Neural progenitor cell (in vitro differentiated cells): ENCODE measurements around the gene ZNF423. TPM values are rescaled to one million over a fixed set of nuclear protein-coding genes. Genes with fewer than 3 reads are reported as not detected.

Source experiments
- DNase-seq: peaks from one replicate; pipeline ENCODE4 v3.0.0-alpha.2; 2016; ENCODE audit warnings: low spot score
- H2AFZ ChIP-seq: fragments of 200-600 bp; sonication (generic); replicated peaks from 2 replicates; pipeline ENCODE4 v1.6.1; 2016; ENCODE audit warnings: antibody characterized with exemption
- H3F3A ChIP-seq: fragments of 200-600 bp; sonication (generic); 2 replicates; pipeline ENCODE4 v1.6.1; 2016; ENCODE audit warnings: antibody characterized with exemption, low read depth
- H3K27ac ChIP-seq: fragments of 200-600 bp; sonication (generic); 2 replicates; pipeline ENCODE4 v1.5.1; 2016; ENCODE audit warnings: mild to moderate bottlenecking
- H3K27me3 ChIP-seq: fragments of 200-600 bp; sonication (generic); 2 replicates; pipeline ENCODE4 v1.6.1; 2016; ENCODE audit warnings: mild to moderate bottlenecking, moderate library complexity
- H3K36me3 ChIP-seq: fragments of 200-600 bp; sonication (generic); 2 replicates; pipeline ENCODE4 v1.5.1; 2016
- H3K4me1 ChIP-seq: fragments of 200-600 bp; sonication (generic); 2 replicates; pipeline ENCODE4 v1.6.1; 2016; ENCODE audit warnings: mixed run types
- H3K4me2 ChIP-seq: fragments of 200-600 bp; sonication (generic); 2 replicates; pipeline ENCODE4 v1.6.1; 2016
- H3K4me3 ChIP-seq: fragments of 200-600 bp; sonication (generic); 2 replicates; pipeline ENCODE4 v1.5.1; 2016
- H3K79me2 ChIP-seq: fragments of 200-600 bp; sonication (generic); 2 replicates; pipeline ENCODE4 v1.6.1; 2016; ENCODE audit warnings: low read depth
- H3K9ac ChIP-seq: fragments of 200-600 bp; sonication (generic); 2 replicates; pipeline ENCODE4 v1.6.1; 2016
- H3K9me3 ChIP-seq: fragments of 200-600 bp; sonication (generic); 2 replicates; pipeline ENCODE4 v1.5.1; 2016; ENCODE audit warnings: low read depth
- H4K20me1 ChIP-seq: fragments of 200-600 bp; sonication (generic); 2 replicates; pipeline ENCODE4 v1.6.1; 2016; ENCODE audit warnings: low read depth
- H3K27ac Mint-ChIP-seq: 3 replicates; pipeline ENCODE4 v1.8.0; 2021; ENCODE audit warnings: mixed read lengths
- H3K27me3 Mint-ChIP-seq: 2 replicates; pipeline ENCODE4 v1.8.0; 2022; ENCODE audit warnings: low read depth, mild to moderate bottlenecking, inconsistent platforms, moderate library complexity, mixed read lengths; ENCODE audit not compliant: insufficient read depth
- H3K36me3 Mint-ChIP-seq: 3 replicates; pipeline ENCODE4 v1.8.0; 2021; ENCODE audit warnings: mixed read lengths
- H3K4me1 Mint-ChIP-seq: 3 replicates; pipeline ENCODE4 v1.8.0; 2021; ENCODE audit warnings: mixed read lengths
- H3K4me3 Mint-ChIP-seq: 3 replicates; pipeline ENCODE4 v1.8.0; 2021; ENCODE audit warnings: mild to moderate bottlenecking, moderate library complexity, mixed read lengths
- H3K9me3 Mint-ChIP-seq: 3 replicates; pipeline ENCODE4 v1.8.0; 2020; ENCODE audit warnings: mixed read lengths
- CTCF ChIP-seq: fragments of 200-600 bp; sonication (generic); IDR thresholded peaks from 2 replicates; pipeline ENCODE4 v1.5.1; 2017; ENCODE audit warnings: antibody characterized with exemption, mild to moderate bottlenecking
- EZH2 ChIP-seq: fragments of 200-600 bp; sonication (generic); IDR thresholded peaks from 2 replicates; pipeline ENCODE4 v1.6.1; 2017; ENCODE audit warnings: antibody characterized with exemption, mild to moderate bottlenecking, moderate library complexity
- EZH2phosphoT487 ChIP-seq: fragments of 200-600 bp; sonication (generic); IDR thresholded peaks from 2 replicates; pipeline ENCODE4 v1.6.1; 2017; ENCODE audit warnings: antibody characterized with exemption
- total RNA-seq: library from RNA; depleted of rRNA; stranded (reverse); fragments of >200 nt; gene quantifications from 2 replicates; pipeline ENCODE4 v1.2.3, GENCODE V29; 2015; ENCODE audit warnings: low replicate concordance

The ZNF423 gene
- total RNA-seq, 1 donor from 2014 or later: 21.9 TPM

GRCh38 chr16:49622421-49623402 lies 233.2 kb downstream of the ZNF423 start:
- Histone ChIP-seq H3K36me3 (no peaks in the 10 kb centered on the region), H3K9ac (no peak overlapping the region), H4K20me1 (peaks cover 24% of the 10 kb centered on the region), H3K79me2 (no peaks in the 10 kb centered on the region), H3K9me3 (no peaks in the 10 kb centered on the region), H3K27ac (no peak overlapping the region), H3K27me3 (no peaks in the 10 kb centered on the region), H3K4me3 (no peak overlapping the region), H2AFZ (no peak overlapping the region), H3K4me1 (no peaks in the 10 kb centered on the region), H3K4me2 (no peak overlapping the region), H3F3A (no peaks in the 10 kb centered on the region)
- H3K4me1 Mint-ChIP-seq: peaks cover 28% of the 10 kb centered on the region
- TF ChIP-seq EZH2 (no peak), EZH2phosphoT487 (no peak), CTCF (no peak)
- no peak for DNase-seq
- H3K27ac Mint-ChIP-seq: peak overlapping the region; percentile 19
- no peak overlapping the region for H3K4me3 Mint-ChIP-seq
- no peaks in the 10 kb centered on the region for H3K9me3 Mint-ChIP-seq
- peaks cover 10% of the 10 kb centered on the region for H3K27me3 Mint-ChIP-seq
- H3K36me3 Mint-ChIP-seq: peaks cover 7% of the 10 kb centered on the region

GRCh38 chr16:49622084-49622390 lies 233.9 kb downstream of the ZNF423 start:
- no peak overlapping the region for H3K27ac ChIP-seq
- H3K27me3 ChIP-seq: no peaks in the 10 kb centered on the region
- no peaks in the 10 kb centered on the region for H3K79me2 ChIP-seq
- TF ChIP-seq EZH2: no peak
- no peak for TF ChIP-seq CTCF
- TF ChIP-seq EZH2phosphoT487: no peak
- Mint-ChIP-seq H3K36me3 (peaks cover 7% of the 10 kb centered on the region), H3K9me3 (no peaks in the 10 kb centered on the region), H3K27me3 (peaks cover 10% of the 10 kb centered on the region), H3K4me1 (peaks cover 28% of the 10 kb centered on the region), H3K4me3 (no peak overlapping the region), H3K27ac (peak overlapping the region; percentile 70)
- H3K36me3 ChIP-seq: no peaks in the 10 kb centered on the region
- H3K9me3 ChIP-seq: no peaks in the 10 kb centered on the region
- no peaks in the 10 kb centered on the region for H3K4me1 ChIP-seq
- no peak overlapping the region for H2AFZ ChIP-seq
- no peak overlapping the region for H3K9ac ChIP-seq
- no peak for DNase-seq
- H3K4me2 ChIP-seq: no peak overlapping the region
- no peak overlapping the region for H3K4me3 ChIP-seq
- no peaks in the 10 kb centered on the region for H3F3A ChIP-seq
- peaks cover 27% of the 10 kb centered on the region for H4K20me1 ChIP-seq

- Mint-ChIP-seq H3K4me1 (peaks cover 28% of the 10 kb centered on the region), H3K27me3 (peaks cover 10% of the 10 kb centered on the region), H3K4me3 (no peak overlapping the region), H3K36me3 (peaks cover 7% of the 10 kb centered on the region), H3K27ac (peak overlapping the region; percentile 70), H3K9me3 (no peaks in the 10 kb centered on the region)
- no peak for DNase-seq
- Histone ChIP-seq H3K79me2 (no peaks in the 10 kb centered on the region), H3K9ac (no peak overlapping the region), H3K27me3 (no peaks in the 10 kb centered on the region), H3K4me3 (no peak overlapping the region), H3K36me3 (no peaks in the 10 kb centered on the region), H3K4me1 (no peaks in the 10 kb centered on the region), H3F3A (no peaks in the 10 kb centered on the region), H4K20me1 (peaks cover 27% of the 10 kb centered on the region), H3K27ac (no peak overlapping the region), H3K4me2 (no peak overlapping the region), H3K9me3 (no peaks in the 10 kb centered on the region), H2AFZ (no peak overlapping the region)
- TF ChIP-seq EZH2phosphoT487 (no peak), CTCF (no peak), EZH2 (no peak)
Measured at GRCh38 chr16:49621241-49622083, 234.4 kb downstream of the ZNF423 start.
